ENCODE results near the gene PON2. TPM values are rescaled to one million over a fixed set of nuclear protein-coding genes. Genes with fewer than 3 reads are reported as not detected.

Gene PON2
- total RNA-seq, 1 donor from 2014 or later = 91.6 TPM

GRCh38 chr7:95441042-95441823, 6.4 kb upstream of the PON2 start:
- TF ChIP-seq CTCF (IDR thresholded peaks at IDR 0.05) = no peak
- Mint-ChIP-seq H3K27me3 (ENCODE audit: low read depth) (no peaks in the 10 kb centered on the region), H3K4me3 (ENCODE audit: unreplicated experiment) (no peak overlapping the region), H3K9me3 (ENCODE audit: low read depth) (no peaks in the 10 kb centered on the region), H3K36me3 (ENCODE audit: low read depth) (no peaks in the 10 kb centered on the region), H3K27ac (ENCODE audit: unreplicated experiment) (peak overlapping the region; percentile 80), H3K4me1 (ENCODE audit: low read depth) (peaks cover 24% of the 10 kb centered on the region)
- no peak for DNase-seq (ENCODE audit: low spot score)

GRCh38 chr7:95440394-95441038, 5.7 kb upstream of the PON2 start:
- DNase-seq (ENCODE audit: low spot score) = no peak
- no peaks in the 10 kb centered on the region for H3K36me3 Mint-ChIP-seq (ENCODE audit: low read depth)
- H3K27me3 Mint-ChIP-seq (ENCODE audit: low read depth) = no peaks in the 10 kb centered on the region
- H3K9me3 Mint-ChIP-seq (ENCODE audit: low read depth) = no peaks in the 10 kb centered on the region
- peak overlapping the region; percentile 70 for H3K27ac Mint-ChIP-seq (ENCODE audit: unreplicated experiment)
- no peak overlapping the region for H3K4me3 Mint-ChIP-seq (ENCODE audit: unreplicated experiment)
- H3K4me1 Mint-ChIP-seq (ENCODE audit: low read depth) = peaks cover 30% of the 10 kb centered on the region
- no peak for TF ChIP-seq CTCF (IDR thresholded peaks at IDR 0.05)

GRCh38 chr7:95436407-95436806, 1.6 kb upstream of the PON2 start:
- TF ChIP-seq CTCF (IDR thresholded peaks at IDR 0.05) = no peak
- no peaks in the 10 kb centered on the region for H3K27me3 Mint-ChIP-seq (ENCODE audit: low read depth)
- peak overlapping the region; percentile 87 for H3K27ac Mint-ChIP-seq (ENCODE audit: unreplicated experiment)
- H3K4me1 Mint-ChIP-seq (ENCODE audit: low read depth) = peaks cover 56% of the 10 kb centered on the region
- no peak for DNase-seq (ENCODE audit: low spot score)
- no peaks in the 10 kb centered on the region for H3K9me3 Mint-ChIP-seq (ENCODE audit: low read depth)
- H3K4me3 Mint-ChIP-seq (ENCODE audit: unreplicated experiment) = peak overlapping the region; percentile 10
- peaks cover 2% of the 10 kb centered on the region for H3K36me3 Mint-ChIP-seq (ENCODE audit: low read depth)

- peak overlapping the region; percentile 97 for H3K27ac Mint-ChIP-seq (ENCODE audit: unreplicated experiment)
- no peak for TF ChIP-seq CTCF (IDR thresholded peaks at IDR 0.05)
- peaks cover 56% of the 10 kb centered on the region for H3K4me1 Mint-ChIP-seq (ENCODE audit: low read depth)
- peak overlapping the region; percentile 77 for H3K4me3 Mint-ChIP-seq (ENCODE audit: unreplicated experiment)
- peaks cover 4% of the 10 kb centered on the region for H3K36me3 Mint-ChIP-seq (ENCODE audit: low read depth)
- no peak for DNase-seq (ENCODE audit: low spot score)
- H3K27me3 Mint-ChIP-seq (ENCODE audit: low read depth) = no peaks in the 10 kb centered on the region
- no peaks in the 10 kb centered on the region for H3K9me3 Mint-ChIP-seq (ENCODE audit: low read depth)
Observed at GRCh38 chr7:95435422-95435780, 573 bp upstream of the PON2 start.

- Mint-ChIP-seq H3K4me1 (ENCODE audit: low read depth) (peaks cover 53% of the 10 kb centered on the region), H3K27ac (ENCODE audit: unreplicated experiment) (peak overlapping the region; percentile 46), H3K27me3 (ENCODE audit: low read depth) (no peaks in the 10 kb centered on the region), H3K36me3 (ENCODE audit: low read depth) (peaks cover 8% of the 10 kb centered on the region), H3K9me3 (ENCODE audit: low read depth) (peaks cover 4% of the 10 kb centered on the region), H3K4me3 (ENCODE audit: unreplicated experiment) (peak overlapping the region; percentile 77)
- DNase-seq (ENCODE audit: low spot score) = no peak
- TF ChIP-seq CTCF (IDR thresholded peaks at IDR 0.05) = no peak
Observed at GRCh38 chr7:95433952-95434556, 774 bp downstream of the PON2 start.
